Endodermal cell (in vitro differentiated cells): Measurements from ENCODE around the gene SGMS1. TPM values are rescaled to one million over a fixed set of nuclear protein-coding genes. Genes with fewer than 3 reads are reported as not detected.

ENCODE experiments used
- DNase-seq: peaks from one replicate; pipeline ENCODE4 v3.0.0-alpha.2; 2017
- H3K27ac ChIP-seq: 2 replicates; pipeline ENCODE4 v1.5.1; 2013; ENCODE audit warnings: mild to moderate bottlenecking, low read depth, low read length, moderate library complexity
- H3K27me3 ChIP-seq: 2 replicates; pipeline ENCODE4 v1.6.1; 2013; ENCODE audit warnings: mild to moderate bottlenecking, low read length, moderate library complexity; ENCODE audit not compliant: insufficient read depth, control insufficient read depth, poor library complexity, severe bottlenecking
- H3K36me3 ChIP-seq: 2 replicates; pipeline ENCODE4 v1.7.0; 2013; ENCODE audit warnings: mild to moderate bottlenecking, low read length, moderate library complexity; ENCODE audit not compliant: control insufficient read depth, insufficient read depth
- H3K4me1 ChIP-seq: one replicate; pipeline ENCODE4 v1.7.0; 2013; ENCODE audit warnings: low read length; ENCODE audit not compliant: control insufficient read depth, insufficient read depth
- H3K4me3 ChIP-seq: 2 replicates; pipeline ENCODE4 v1.5.1; 2013; ENCODE audit warnings: mild to moderate bottlenecking, low read length, moderate library complexity
- H3K9ac ChIP-seq: 2 replicates; pipeline ENCODE4 v1.6.1; 2013; ENCODE audit warnings: mild to moderate bottlenecking, low read length, moderate library complexity; ENCODE audit not compliant: poor library complexity, severe bottlenecking; ENCODE audit errors: extremely low read depth
- H3K9me3 ChIP-seq: 2 replicates; pipeline ENCODE4 v1.6.1; 2013; ENCODE audit warnings: mild to moderate bottlenecking, low read length, moderate library complexity; ENCODE audit not compliant: control insufficient read depth
- H3K27ac Mint-ChIP-seq: 2 replicates; pipeline ENCODE4 v1.8.0; 2020; ENCODE audit warnings: mixed read lengths
- H3K27me3 Mint-ChIP-seq: 2 replicates; pipeline ENCODE4 v1.8.0; 2021; ENCODE audit warnings: mild to moderate bottlenecking, mixed read lengths; ENCODE audit not compliant: insufficient read depth
- H3K36me3 Mint-ChIP-seq: 2 replicates; pipeline ENCODE4 v1.8.0; 2020; ENCODE audit warnings: low read depth, mixed read lengths
- H3K4me1 Mint-ChIP-seq: 2 replicates; pipeline ENCODE4 v1.8.0; 2020; ENCODE audit warnings: mixed read lengths
- H3K4me3 Mint-ChIP-seq: 2 replicates; pipeline ENCODE4 v1.8.0; 2020; ENCODE audit warnings: mild to moderate bottlenecking, moderate library complexity, mixed read lengths
- H3K9me3 Mint-ChIP-seq: 2 replicates; pipeline ENCODE4 v1.8.0; 2020; ENCODE audit warnings: mild to moderate bottlenecking, mixed read lengths
- CTCF ChIP-seq: fragments of 200-600 bp; sonication (generic); conservative IDR thresholded peaks from 2 replicates; pipeline ENCODE4 v1.5.0; 2021; ENCODE audit warnings: antibody characterized with exemption, mild to moderate bottlenecking
- WGBS, 2 experiments: methylation state at CpG; one replicate each; pipeline versions ENCODE4 v1.1.5 to v1.1.7; 2013; ENCODE audit warnings: missing lambda C conversion rate in 2 of 2, mixed read lengths in 1 of 2; ENCODE audit not compliant: insufficient coverage in 1 of 2, insufficient read length in 1 of 2; 5-methylcytosine and 5-hydroxymethylcytosine counted together
- total RNA-seq, 2 donors: library from RNA; stranded (reverse); fragmentation: NEBNext Ultra II Directional in 1 of 2; extraction: Animal tissue kit (Norgen Biotek cat#: 25700) in 1 of 2; gene quantifications; 2 replicates in 1 of 2; 3 replicates in 1 of 2; pipeline ENCODE4 v1.2.1, GENCODE V29; 2021

The SGMS1 gene
- total RNA-seq, 2 donors from 2014 or later = 12.0 to 14.3 TPM

- H3K27me3 ChIP-seq = no peaks in the 10 kb centered on the region
- Mint-ChIP-seq H3K27me3 (no peaks in the 10 kb centered on the region), H3K27ac (no peak overlapping the region)
Measured at GRCh38 chr10:50472914-50473313, 150.8 kb downstream of the SGMS1 start.

GRCh38 chr10:50471583-50471975, 152.2 kb downstream of the SGMS1 start:
- H3K4me1 ChIP-seq = no peaks in the 10 kb centered on the region
- Mint-ChIP-seq H3K36me3 (peaks cover under 1% of the 10 kb centered on the region), H3K27me3 (no peaks in the 10 kb centered on the region), H3K4me3 (no peak overlapping the region), H3K9me3 (peaks cover under 1% of the 10 kb centered on the region), H3K4me1 (peaks cover 27% of the 10 kb centered on the region), H3K27ac (no peak overlapping the region)
- DNase-seq = no peak
- no peak overlapping the region for H3K4me3 ChIP-seq
- H3K9ac ChIP-seq = no peak overlapping the region
- H3K9me3 ChIP-seq = peaks cover 3% of the 10 kb centered on the region
- no peak overlapping the region for H3K27ac ChIP-seq
- no peak for TF ChIP-seq CTCF
- WGBS, 2 experiments = 65% methylated on average over 3 of the region's 3 CpGs; no CpG with 5 or more reads in 1 of the 2 experiments
- no peaks in the 10 kb centered on the region for H3K36me3 ChIP-seq
- H3K27me3 ChIP-seq = no peaks in the 10 kb centered on the region

More at GRCh38 chr10:50472914-50473313, 150.8 kb downstream of the SGMS1 start:
- no peaks in the 10 kb centered on the region for H3K4me1 ChIP-seq
- H3K9me3 ChIP-seq = peaks cover 15% of the 10 kb centered on the region
- H3K36me3 ChIP-seq = no peaks in the 10 kb centered on the region
- no peak overlapping the region for H3K27ac ChIP-seq
- TF ChIP-seq CTCF = no peak
- H3K9ac ChIP-seq = no peak overlapping the region
- H3K9me3 Mint-ChIP-seq = peaks cover 14% of the 10 kb centered on the region
- H3K4me3 ChIP-seq = no peak overlapping the region
- no peak overlapping the region for H3K4me3 Mint-ChIP-seq
- peaks cover 14% of the 10 kb centered on the region for H3K36me3 Mint-ChIP-seq
- peaks cover 27% of the 10 kb centered on the region for H3K4me1 Mint-ChIP-seq
- no peak for DNase-seq

- no peaks in the 10 kb centered on the region for H3K27me3 Mint-ChIP-seq
- 20 to 63% methylated on average over 1 to 5 of the region's 6 CpGs for WGBS, 2 experiments
- H3K27ac Mint-ChIP-seq = peak overlapping the region; percentile 73
- no peaks in the 10 kb centered on the region for H3K36me3 Mint-ChIP-seq
- H3K4me3 Mint-ChIP-seq = peak overlapping the region; percentile 9
- Histone ChIP-seq H3K4me1 (no peaks in the 10 kb centered on the region), H3K4me3 (no peak overlapping the region), H3K27ac (peak overlapping the region; percentile 29), H3K9ac (no peak overlapping the region), H3K9me3 (no peaks in the 10 kb centered on the region), H3K27me3 (no peaks in the 10 kb centered on the region), H3K36me3 (no peaks in the 10 kb centered on the region)
- no peak for TF ChIP-seq CTCF
- H3K9me3 Mint-ChIP-seq = no peaks in the 10 kb centered on the region
- peaks cover 27% of the 10 kb centered on the region for H3K4me1 Mint-ChIP-seq
- no peak for DNase-seq
Measured at GRCh38 chr10:50470798-50471582, 152.8 kb downstream of the SGMS1 start.
